CD1c-positive myeloid dendritic cell (primary cell): ENCODE measurements around the gene ABLIM3.
"Not testable (repeated sequence)": the region's sequence is repeated elsewhere in the genome, so short reads cannot be mapped to it uniquely, and the experiment has no call there.

ENCODE experiments used
- DNase-seq: peaks from one replicate; pipeline ENCODE4 v3.0.0-alpha.2; 2016; ENCODE audit errors: extremely low spot score

ABLIM3 gene

GRCh38 chr5:149257889-149258705 is 116.8 kb downstream of the ABLIM3 start:
- DNase-seq, result no peak

DNA sequence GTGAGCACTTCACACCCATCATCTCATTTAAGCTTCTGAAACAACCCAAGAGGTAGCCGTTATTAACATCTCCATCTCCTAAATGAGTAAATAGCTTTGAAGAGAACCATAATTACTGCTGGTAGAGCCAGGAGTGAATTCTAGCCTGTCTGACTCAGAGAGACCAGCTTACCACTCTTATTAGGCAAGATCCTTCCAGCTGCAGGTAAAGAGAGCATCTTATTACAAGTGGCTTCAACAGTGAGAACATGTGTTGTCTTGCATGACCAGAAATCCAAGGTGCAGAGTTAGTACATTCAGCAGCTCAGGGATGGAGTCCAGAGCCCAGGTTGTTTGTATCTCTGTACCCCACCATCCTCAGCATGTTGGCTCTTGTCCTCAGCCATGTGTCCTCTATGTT is 119.5 kb downstream of the ABLIM3 start:
- no peak for DNase-seq

DNA sequence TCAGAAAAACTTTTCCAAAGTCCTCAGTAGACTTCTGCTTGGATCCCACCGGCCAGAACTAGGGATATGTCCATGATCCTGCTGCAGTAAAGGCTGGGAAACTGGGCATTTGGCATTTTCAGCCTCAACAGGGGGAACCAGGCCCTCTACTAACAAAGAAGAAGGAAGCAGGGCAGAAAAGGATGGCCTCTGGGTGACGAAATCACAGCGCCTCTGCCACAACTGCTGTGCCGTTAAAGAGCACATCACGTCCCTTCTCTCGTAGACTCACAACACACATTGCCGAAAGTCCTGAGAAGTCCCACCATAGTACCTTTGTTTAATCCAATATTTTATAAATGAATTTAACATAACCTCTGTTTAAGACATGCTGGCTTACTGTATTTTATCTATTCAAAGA is 120.0 kb downstream of the ABLIM3 start:
- DNase-seq, result peak; percentile 12

- no peak for DNase-seq
These were observed 121.0 kb downstream of the ABLIM3 start for GRCh38 chr5:149262315-149262714.

GRCh38 chr5:149264439-149265067 is 123.3 kb downstream of the ABLIM3 start:
- peak; percentile 27 for DNase-seq

GRCh38 chr5:149265068-149265465 is 123.8 kb downstream of the ABLIM3 start:
- DNase-seq, result no peak

GRCh38 chr5:149265597-149265996 is 124.3 kb downstream of the ABLIM3 start:
- peak; percentile 42 for DNase-seq

GRCh38 chr5:149267241-149267973 is 126.1 kb downstream of the ABLIM3 start:
- no peak for DNase-seq

DNA sequence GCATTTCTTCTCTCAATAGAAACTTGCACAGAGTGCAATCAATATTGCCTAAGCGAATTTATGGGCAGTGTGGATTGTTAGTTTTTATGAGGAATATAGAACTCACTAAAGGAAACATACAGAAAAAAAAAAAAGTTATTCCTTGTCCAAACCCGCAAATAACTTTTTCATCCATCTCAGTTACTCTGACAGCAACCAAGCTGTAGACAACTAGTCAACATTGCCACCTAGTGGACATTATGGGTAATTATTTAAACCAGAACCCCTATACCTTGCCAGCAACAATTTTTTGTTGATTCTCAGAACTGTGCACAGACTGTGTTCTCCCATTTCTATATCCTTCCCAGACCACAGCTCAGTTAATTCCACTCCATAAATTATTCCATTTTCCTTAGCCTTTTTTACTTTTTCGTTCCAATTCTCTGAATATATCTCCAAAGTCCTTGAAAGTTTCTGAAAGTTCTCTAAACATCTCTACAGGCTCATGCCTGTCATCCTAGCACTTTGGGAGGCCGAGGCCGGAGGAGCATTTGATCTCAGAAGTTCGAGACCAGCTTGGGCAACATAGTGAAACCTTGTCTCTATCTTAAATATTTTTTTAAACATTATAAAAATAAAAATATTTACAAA is 127.8 kb downstream of the ABLIM3 start:
- DNase-seq, result peak; percentile 69

DNA sequence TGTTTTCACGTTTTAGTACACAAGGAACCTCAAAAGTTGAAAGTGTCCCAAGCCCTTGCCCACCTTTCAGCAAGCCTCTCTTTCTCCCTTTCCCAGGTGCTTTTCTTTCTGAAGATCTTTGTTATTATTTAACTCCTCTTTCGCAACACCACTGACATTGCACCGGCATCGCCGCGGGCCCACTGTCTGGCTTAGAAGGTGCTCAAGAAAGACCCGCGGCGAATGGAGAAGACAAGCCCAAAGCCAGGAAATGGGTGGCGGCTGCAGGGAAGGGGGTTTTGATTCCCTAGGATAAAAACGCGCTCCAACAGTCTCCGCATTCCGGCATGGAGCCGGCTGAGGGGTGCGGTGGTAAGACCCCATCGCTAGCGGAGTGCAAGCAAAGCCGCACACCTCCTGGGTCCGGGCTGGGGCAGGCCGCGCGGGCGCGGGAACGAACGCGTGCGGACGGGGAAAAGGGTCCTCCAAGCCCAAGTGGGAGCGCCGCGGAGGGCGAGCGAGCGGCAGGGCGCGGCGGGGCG is 130.0 kb downstream of the ABLIM3 start:
- no peak for DNase-seq

DNA sequence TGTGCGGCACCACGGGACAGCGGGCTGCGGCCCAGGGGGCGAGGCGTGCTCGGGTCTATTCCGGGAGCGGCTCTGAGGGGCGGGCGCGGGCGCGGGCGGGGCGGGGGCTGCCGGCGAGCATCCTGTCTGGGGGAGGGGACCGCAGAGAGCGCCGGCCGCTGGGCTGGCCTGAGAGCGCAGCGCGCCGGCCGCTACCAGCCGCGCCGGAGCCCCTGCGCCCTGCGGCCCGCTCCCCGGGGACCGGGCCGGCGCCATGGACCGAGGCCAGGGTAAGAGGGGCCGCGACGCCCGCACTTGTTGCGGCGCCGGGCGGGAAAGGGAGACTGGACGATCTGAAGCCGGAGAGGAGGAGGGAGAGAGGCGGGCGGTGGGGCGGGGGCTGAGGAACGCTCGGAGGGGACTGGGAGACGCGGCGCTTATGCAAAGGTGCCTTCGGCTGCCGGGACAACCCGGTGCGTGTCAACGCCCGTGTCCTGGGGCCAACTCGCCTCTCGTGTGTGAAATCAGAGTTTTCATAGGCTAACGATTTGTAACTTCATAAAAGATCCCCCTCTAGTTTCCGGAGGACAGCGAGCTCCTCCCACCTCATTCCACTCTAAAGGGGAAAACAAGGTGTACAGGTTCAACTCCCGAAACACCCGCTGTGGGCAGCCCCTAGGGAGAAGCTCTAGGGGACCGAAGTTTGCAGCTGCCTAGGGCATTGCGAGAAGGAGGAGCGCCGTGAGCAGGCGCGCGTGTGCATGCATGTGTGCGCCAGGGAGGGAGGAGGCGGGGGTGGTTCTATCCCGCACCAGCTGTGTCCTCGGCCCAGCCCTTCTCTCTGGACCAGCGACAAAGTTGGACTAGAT is 130.6 kb downstream of the ABLIM3 start, which contains the start of gene AFAP1L1:
AFAP1L1 (plus strand) TSS at position 144 of the 848 bp plus-strand sequence; CDS start at position 254, 110 bp downstream.
- peak; percentile 36 for DNase-seq

DNA sequence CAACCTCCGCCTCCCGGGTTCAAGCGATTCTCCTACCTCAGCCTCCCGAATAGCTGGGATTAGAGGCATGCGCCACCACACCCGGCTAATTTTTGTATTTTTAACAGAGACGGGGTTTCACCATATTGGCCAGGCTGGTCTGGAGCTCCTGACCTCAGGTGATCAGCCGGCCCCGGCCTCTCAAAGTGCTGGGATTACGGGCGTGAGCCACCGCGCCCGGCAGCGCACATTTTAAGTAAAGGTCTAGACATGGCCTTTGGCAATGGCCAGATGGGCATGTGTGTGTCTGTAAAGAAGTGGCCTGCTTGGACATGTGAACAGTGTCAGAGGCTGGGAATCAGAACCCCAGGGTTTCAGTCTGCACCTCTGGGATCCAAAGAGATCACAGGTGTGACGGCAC is 131.5 kb downstream of the ABLIM3 start:
- DNase-seq, result not testable (repeated sequence)

DNA sequence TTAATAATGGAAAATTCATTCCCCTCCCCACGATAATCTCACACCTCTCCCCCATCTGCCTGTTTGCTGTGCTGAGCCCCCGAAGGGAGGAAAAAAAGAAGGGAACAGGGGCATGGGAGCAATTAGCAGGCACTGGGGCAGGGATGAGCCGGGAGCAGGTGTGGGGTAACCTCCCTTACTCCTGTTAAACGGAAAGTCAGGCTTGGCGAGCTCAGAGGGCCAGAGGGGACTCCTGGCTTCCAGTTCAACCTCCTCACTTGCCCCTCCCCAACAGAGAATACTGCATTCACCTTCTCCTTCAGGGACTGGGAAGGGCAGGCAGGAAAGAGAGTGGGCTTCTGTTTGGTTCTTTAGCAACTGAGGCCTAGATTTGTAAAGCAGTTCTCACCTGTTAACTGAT is 131.9 kb downstream of the ABLIM3 start:
- no peak for DNase-seq

- DNase-seq, result no peak
These were observed 132.7 kb downstream of the ABLIM3 start for GRCh38 chr5:149273950-149274349.

GRCh38 chr5:149274939-149275338 is 133.6 kb downstream of the ABLIM3 start:
- DNase-seq, result no peak

- peak; percentile 52 for DNase-seq
These were observed 136.5 kb downstream of the ABLIM3 start for GRCh38 chr5:149277801-149278200.

DNA sequence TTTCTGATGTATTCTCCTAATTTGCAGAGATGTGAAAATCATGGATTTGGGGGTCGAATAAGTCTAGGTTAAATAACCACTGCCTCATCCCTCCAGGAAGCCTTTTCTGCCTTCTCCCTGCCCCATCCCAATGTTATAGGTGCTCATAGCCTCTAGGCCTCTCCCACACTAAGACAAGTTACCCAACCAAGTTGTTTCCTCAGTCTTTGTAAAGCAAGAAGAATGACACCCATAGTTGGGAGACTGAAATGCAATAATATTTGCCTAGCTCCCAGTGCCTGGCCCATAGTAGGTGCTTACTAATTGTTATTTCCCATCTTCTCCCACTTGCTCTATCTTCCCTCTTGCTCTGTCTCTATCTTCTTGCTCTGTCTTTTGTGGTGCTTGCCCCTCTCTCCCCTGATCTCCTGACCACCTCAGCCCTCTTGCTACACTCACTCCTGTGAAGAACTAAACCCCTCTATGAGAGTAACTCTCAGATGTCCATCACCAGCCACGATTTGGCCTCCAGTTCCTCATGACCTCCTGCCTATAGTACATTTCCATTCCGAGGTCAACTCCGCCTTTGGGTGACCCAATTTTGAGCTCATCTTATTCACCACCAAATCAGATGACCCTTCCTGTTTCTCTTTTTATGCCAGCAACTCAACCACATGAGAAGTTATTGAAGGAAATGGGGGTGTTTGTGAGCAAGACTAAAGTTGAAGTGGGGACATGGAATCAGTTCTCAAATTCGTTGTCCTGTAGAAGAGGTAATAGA is 137.3 kb downstream of the ABLIM3 start:
- peak; percentile 80 for DNase-seq

DNA sequence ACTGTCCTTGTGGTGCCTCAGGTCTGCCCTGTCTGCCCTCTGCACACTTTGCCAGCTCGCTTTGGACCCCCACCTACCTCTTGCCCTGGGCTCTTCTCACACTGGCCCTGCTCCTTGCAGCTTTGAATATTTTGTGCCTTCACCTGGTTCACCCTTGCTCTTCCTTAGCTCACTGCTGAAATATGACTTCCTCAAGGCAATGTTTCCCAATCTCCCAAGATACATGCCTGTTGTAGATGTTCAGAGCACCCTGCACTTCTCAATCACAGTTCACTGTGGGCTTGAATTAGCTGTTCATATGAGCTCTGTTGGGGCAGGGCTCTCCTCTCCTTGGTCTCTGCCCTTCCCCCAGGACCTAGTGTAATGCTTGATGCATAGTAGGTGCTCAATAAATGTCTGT is 138.4 kb downstream of the ABLIM3 start:
- DNase-seq, result peak; percentile 16

- no peak for DNase-seq
These were observed 138.8 kb downstream of the ABLIM3 start for GRCh38 chr5:149280124-149280523.

GRCh38 chr5:149280802-149281201 is 139.5 kb downstream of the ABLIM3 start:
- DNase-seq, result no peak
